GDM1 (cell line): ENCODE measurements around the gene PPP1R3G.

Source experiments
- DNase-seq: peaks from one replicate; lab custom pipeline; 2025; lab: John Stamatoyannopoulos, UW

Gene PPP1R3G

GRCh38 chr6:5072440-5072839 lies 12.7 kb upstream of the PPP1R3G start:
- no peak for DNase-seq

- no peak for DNase-seq
Measured at GRCh38 chr6:5073992-5074391, 11.1 kb upstream of the PPP1R3G start.

- no peak for DNase-seq
Measured at GRCh38 chr6:5076931-5077330, 8.2 kb upstream of the PPP1R3G start.

DNA sequence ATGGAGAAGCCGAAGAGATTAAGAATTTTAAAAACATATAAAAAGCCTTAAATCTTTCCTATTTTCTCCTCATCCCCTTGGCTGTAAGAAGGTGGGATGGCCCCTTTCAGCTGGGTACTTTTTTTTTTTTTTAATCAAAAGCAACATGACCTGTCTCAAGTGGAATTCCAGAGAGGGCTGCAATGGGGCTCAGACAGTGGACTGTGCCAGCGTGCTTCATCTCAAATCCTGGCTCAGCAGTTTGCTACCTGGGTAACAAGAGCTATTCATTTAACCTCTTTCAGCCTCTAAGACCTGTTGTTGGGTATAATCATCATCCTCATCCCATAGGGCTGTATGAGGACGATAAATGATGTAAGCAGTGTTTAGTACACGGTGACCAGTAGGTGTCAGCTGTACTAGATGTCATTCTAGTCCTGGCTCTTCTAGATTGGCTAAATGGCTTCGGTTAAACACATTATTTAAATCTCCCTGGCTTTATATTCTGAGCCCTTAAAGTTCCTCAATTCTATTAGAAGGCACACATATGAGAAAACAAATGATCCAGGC lies 6.9 kb upstream of the PPP1R3G start:
- no peak for DNase-seq

DNA sequence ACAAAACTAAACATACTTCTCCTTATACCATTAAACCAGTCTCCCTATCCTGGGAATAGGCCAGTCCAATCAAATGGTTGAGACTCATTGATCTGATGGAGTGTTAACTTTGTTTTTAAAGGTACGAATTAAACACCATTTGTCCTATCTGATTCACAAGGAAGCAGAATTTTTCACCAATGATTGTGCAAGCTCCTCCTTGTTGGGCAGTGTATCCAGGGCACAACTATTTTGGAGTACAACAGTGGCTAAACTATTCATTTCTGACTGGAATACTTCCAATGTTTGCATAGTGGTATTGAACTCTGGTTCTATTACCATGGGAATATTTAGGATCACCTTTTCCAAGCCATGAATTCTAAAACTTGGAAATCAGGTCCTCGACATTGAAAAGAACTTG lies 5.4 kb upstream of the PPP1R3G start:
- no peak for DNase-seq

DNA sequence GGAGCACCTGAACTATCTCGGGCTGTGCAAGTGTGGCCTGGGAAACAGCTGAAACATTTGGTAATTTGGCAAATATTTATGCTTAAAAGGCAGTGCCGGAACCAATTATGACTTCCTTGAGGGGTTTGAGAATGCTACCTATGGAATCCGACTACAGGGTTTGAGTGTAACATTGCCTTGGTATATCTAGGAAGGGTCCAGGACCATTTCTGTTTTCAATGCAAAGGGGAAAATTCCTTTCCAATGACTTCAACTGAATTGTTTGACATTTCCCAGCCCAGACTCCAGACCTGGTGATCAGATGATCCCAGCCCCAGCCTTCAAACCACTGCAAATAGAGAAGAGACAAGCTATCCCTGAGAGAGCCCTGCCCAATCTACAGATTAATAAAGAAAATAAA lies 4.6 kb upstream of the PPP1R3G start:
- DNase-seq = no peak

DNA sequence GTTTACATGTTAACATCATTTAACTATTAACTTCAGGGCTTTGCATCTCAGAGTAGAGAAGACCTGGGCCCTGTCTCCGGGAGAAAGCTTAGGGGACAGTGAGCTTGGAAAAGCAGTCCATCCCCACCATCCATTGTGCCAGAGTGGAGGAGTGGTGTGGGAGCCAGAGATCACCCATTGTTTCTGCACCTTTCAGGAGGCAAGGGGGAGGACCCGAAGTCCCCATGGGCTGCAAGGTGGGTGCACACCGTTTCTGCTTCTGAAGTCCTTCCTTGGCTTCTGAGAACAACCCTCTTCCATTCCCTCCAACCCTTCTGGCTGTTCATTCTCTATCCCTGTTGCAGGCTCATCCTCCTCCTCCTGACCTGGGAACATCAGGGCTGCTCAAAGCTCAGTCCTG lies 4.0 kb upstream of the PPP1R3G start:
- no peak for DNase-seq

DNA sequence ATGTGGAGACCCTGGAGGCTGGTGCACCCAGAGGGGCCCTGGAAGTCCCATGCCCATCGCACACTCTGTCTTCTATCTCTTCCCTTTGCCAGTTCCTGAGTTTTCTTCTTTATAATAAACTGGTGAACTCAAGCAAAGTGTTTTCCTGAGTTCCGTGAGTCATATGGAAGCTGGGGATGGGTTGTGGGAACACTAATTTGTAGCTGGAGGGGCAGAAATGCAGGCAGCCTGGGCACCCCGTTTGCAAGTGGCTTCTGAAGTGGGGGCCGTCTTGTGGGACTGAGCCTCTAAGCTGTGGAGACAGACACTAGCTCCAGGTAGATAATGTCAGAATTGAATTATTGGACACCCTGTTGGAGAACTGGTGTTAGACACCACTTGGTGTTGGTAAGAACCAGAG lies 3.2 kb upstream of the PPP1R3G start:
- DNase-seq = no peak

GRCh38 chr6:5082487-5083306 lies 2.4 kb upstream of the PPP1R3G start:
- DNase-seq = no peak

DNA sequence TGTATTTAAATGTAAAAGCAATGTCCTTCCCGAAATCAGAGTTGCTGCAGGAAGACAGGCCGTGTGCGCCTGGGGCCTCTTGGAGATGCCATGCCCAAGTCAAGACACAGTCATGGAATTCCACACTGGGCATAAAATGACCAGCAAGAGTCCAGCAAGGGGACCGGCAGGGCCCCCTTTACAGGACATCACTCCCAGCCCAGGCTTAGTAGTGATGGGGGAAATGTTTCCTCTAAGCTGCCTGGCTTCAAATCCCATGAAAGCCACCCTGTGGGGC lies 1.9 kb upstream of the PPP1R3G start:
- DNase-seq = no peak

- DNase-seq = no peak
Measured at GRCh38 chr6:5083813-5084359, 1.3 kb upstream of the PPP1R3G start.

GRCh38 chr6:5084360-5084780 lies 771 bp upstream of the PPP1R3G start:
- DNase-seq = no peak

- no peak for DNase-seq
Measured at GRCh38 chr6:5085648-5086293, 630 bp downstream of the PPP1R3G start.

DNA sequence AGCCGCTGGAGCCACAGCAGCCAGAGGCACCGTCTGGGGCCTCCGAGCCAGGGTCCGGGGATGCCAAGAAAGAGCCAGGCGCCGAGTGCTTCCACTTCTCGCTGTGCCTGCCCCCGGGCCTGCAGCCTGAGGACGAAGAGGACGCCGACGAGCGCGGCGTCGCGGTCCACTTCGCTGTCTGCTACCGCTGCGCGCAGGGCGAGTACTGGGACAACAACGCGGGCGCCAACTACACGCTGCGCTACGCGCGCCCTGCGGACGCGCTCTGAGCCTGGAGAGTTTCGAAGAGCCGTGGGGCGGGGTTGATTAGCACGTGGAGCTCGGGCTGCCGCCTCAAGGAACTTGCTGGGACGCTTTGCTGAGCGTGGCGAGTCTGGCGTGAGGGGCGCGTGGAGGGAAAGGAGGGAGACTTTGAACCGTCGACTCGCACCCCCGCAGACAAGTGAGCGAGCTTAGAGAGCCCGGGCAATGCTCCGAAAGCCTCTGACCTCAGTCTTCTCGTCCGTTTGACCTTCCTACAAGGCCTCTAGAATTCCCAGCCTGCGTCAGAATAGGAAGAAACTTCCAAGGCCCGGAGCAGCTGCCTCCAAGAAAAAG lies 1.3 kb downstream of the PPP1R3G start:
- DNase-seq = no peak

DNA sequence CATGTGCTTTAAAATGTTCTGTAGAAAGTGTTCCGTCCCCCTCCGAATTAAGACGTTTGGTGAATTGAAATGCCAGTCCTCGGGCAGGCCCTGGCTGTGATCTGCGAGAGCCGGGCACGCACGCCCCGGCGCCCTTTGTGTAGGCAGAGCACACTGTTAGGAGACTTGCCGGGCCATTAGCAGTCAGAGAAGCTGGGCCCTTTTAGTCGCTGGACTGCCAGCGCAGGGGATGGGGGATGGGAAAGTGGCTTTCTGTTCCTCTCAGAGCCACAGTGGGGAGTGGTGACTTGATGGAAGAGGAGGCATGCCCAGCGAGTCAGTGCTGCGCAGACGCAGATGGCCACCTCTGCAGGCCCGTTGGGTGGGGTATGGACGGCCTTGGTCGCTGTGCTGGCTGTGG lies 2.2 kb downstream of the PPP1R3G start:
- DNase-seq = no peak

- no peak for DNase-seq
Measured at GRCh38 chr6:5088780-5089179, 3.6 kb downstream of the PPP1R3G start.

DNA sequence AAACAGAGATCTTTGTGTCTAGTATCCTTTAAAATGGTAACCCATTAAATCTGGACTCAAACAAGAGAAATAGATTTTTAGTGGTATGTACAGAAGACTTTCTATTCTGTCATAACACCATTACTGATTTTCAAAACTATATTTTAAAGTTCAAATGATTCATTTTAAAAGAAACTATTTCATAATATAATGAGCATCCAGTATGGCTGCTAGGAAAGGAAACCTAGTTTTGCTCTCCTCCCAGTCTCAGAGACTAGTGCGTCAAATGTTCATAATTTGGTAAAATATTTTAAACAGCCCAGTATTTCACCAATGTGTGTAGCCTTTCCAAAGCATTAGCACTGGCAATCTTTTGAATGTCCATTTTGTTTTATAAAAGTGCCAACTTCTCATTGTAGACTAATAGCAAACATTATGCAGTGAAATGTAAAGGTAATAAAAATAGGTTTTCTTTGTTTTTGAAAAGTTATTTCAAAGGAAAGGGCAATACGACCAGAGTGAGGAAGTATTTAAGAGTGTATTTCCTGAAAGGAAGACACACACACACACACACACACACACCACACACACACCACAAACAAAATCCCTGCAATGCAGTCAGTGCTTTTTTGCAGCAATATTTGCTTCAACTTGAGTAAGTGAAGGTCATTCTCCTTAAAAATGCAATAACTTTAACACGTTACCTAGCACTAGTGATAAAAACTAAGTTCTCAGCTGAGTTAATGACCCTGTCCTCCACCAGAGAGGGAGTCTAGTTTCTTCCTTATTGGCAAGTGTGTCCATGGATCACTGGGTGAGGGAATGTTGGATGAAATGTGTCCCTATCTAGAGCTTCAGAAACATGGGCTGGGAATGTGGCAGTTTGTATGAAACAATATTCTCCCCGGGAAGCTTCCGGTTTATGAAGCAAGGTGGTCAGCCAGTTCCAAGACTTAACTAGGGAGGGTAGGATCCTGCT lies 4.6 kb downstream of the PPP1R3G start:
- no peak for DNase-seq

GRCh38 chr6:5090603-5091002 lies 5.5 kb downstream of the PPP1R3G start:
- DNase-seq = no peak

DNA sequence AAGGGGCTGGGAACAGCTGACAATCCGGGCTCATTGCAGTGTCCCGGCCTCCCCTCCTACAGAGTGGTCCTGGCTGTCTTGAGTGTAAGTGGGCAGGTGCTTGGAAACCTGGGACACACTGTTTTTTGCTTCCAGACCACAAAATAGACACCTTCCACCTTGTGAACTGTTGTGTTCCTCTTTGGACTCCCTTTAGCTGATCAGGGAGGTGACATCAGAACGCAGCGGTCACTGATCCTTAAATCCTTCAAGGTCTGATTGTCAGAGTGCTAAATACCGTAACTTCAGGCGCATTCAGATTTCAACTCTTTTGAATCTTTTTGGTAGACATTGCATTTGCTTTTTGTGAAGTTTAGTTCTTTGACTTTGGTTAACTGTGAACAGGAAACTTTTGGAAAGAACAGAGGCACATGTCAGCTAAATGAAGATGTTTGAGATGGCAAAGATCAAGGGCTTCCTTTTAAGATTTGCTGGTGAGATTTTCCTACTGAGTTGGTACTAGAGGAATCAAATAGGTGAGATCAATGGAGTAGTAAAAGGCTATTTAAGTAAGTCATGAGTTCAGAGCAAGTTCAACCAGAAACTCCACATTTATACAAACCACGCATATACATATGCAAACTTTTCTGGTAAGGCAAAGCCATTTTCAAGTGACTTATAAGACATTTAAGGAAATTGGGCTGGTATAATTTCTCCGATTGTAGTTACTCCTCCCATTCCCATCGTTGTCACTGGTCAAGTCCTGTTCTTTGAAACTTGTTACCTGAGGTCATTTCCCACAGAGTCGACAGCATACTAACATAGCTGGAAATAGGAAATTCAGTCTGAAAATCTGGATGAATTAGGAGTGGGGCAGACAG lies 6.3 kb downstream of the PPP1R3G start:
- no peak for DNase-seq

DNA sequence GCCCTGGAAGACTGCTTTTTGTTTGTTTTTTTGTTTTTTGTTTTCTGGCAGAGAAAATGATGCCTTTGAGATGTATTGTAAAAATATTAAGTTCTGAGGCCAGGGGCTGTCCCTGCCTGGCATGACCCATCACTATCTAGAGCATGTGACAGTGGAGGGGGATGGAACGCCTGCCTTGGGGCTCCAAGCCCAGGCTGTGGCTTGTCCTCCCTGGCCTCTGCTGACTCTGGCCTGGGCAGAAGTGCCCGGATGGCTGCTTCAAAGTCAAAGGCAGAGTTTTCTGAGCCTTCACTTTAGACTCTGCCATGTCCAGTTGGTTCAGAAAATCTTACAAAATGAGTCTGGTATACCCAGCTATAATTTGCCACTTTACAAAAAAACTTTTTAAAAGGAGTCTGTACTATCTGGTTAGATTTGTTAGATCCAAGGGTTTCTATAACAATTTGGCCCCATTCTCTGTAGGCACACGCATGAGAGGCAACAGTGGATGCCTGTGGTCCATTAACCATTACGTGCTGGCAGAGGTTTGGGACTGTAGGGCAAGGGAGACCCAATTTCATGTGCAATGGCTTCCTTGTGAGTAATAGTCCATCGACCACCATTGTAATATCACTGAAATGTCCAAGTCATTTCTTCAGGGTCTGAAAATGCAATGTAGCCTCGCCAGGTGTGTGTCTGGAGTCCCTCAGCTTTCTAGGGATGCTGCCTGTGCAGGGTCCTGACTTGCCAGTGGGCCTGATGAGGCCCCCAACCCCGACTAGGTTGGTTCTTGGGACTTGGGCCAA lies 8.3 kb downstream of the PPP1R3G start:
- no peak for DNase-seq
